MCF 10A (cell line): ENCODE measurements around the gene TRAPPC3L. TPM values are rescaled to one million over a fixed set of nuclear protein-coding genes. Genes with fewer than 3 reads are reported as not detected.

ENCODE experiments used
- BruUV-seq: library from RNA; stranded (reverse); fragments of 400-500 nt; replicated peaks from 2 replicates; lab custom pipeline; 2021; lab: Mats Ljungman, UMichigan
- CTCF ChIA-PET: fragments of 300-600 bp; sonication (Branson Sonifier 250); formaldehyde crosslinking; extraction: SDS; loops from one replicate; lab custom pipeline; 2021; ENCODE audit warnings: antibody characterized with exemption, inconsistent platforms; lab: Yijun Ruan, JAX
- POLR2A ChIA-PET: fragments of 300-600, 350-650 bp; sonication (Branson Sonifier 250); formaldehyde crosslinking; extraction: SDS; loops from one replicate; lab custom pipeline; 2020; ENCODE audit warnings: antibody characterized with exemption, inconsistent platforms; lab: Yijun Ruan, JAX
- DNase-seq: peaks from one replicate; pipeline ENCODE4 v3.0.0-alpha.2; 2018; ENCODE audit not compliant: unreplicated experiment
- H3K27ac Mint-ChIP-seq: one replicate; pipeline ENCODE4 v1.8.0; 2022; ENCODE audit warnings: mild to moderate bottlenecking, low read depth, mixed read lengths; ENCODE audit not compliant: unreplicated experiment
- H3K27me3 Mint-ChIP-seq: one replicate; pipeline ENCODE4 v1.8.0; 2022; ENCODE audit warnings: mixed read lengths; ENCODE audit not compliant: insufficient read depth, unreplicated experiment
- H3K36me3 Mint-ChIP-seq: one replicate; pipeline ENCODE4 v1.8.0; 2022; ENCODE audit warnings: mild to moderate bottlenecking, moderate library complexity, mixed read lengths; ENCODE audit not compliant: insufficient read depth, unreplicated experiment
- H3K4me1 Mint-ChIP-seq: one replicate; pipeline ENCODE4 v1.8.0; 2022; ENCODE audit warnings: mixed read lengths; ENCODE audit not compliant: insufficient read depth, unreplicated experiment
- H3K4me3 Mint-ChIP-seq: one replicate; pipeline ENCODE4 v1.8.0; 2022; ENCODE audit warnings: mild to moderate bottlenecking, moderate library complexity, mixed read lengths; ENCODE audit not compliant: unreplicated experiment
- H3K9me3 Mint-ChIP-seq: one replicate; pipeline ENCODE4 v1.8.0; 2022; ENCODE audit warnings: mixed read lengths; ENCODE audit not compliant: unreplicated experiment
- CTCF ChIP-seq: fragments of 200-600 bp; IDR thresholded peaks from one replicate; pipeline ENCODE4 v1.8.0; 2022; ENCODE audit warnings: antibody characterized with exemption, mild to moderate bottlenecking; ENCODE audit not compliant: unreplicated experiment
- intact Hi-C: fragments of 100-400 bp; cut with micrococcal nuclease; formaldehyde crosslinking; loops from 2 replicates; pipeline ENCODE4 v1.14.1; 2022
- total RNA-seq: library from RNA; stranded (reverse); gene quantifications from 2 replicates; pipeline ENCODE4 v1.2.3, GENCODE V29; 2022

Gene TRAPPC3L
- total RNA-seq, 1 experiment from 2014 or later: not detected

DNA sequence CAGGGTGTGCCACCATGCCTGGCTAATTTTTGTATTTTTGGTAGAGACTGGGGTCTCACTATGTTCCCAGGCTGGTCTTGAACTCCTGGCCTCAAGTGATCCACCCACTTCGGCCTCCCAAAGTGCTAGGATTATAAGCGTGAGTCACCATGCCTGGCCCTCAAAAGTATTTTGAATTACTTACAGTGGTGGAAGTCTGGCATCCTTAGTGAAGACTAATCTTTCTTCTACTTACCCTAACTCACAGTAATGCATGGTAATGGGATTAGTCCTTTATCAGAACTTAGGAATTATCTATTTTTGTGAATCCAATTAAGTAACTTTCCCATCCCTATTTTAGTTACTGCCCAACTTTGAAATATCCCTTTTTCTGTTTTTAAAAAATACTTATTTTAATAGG is 29.7 kb upstream of the TRAPPC3L start:
- BruUV-seq: no TSS peak
- DNase-seq: no peak
- Mint-ChIP-seq H3K4me3 (no peak overlapping the region), H3K4me1 (peaks cover 28% of the 10 kb centered on the region), H3K36me3 (peaks cover 34% of the 10 kb centered on the region), H3K27me3 (no peaks in the 10 kb centered on the region), H3K9me3 (no peaks in the 10 kb centered on the region), H3K27ac (peak overlapping the region; percentile 19)
- ChIA-PET POLR2A (interaction anchor here (0.6 kb wide), 1 partner anchor 1166 kb away, joined by 3 read pairs; no protein-coding TSS in a partner anchor), CTCF (interaction anchor here (0.6 to 0.7 kb wide), 4 partner anchors 10 to 307 kb away, joined by 3 to 4 read pairs (median 3); partner anchors contain the start of gene RSPH4A)
- no peak for TF ChIP-seq CTCF
- intact Hi-C loops: loop anchor here (10.0 kb wide), 1 partner anchor 460 kb away; no protein-coding TSS in a partner anchor

DNA sequence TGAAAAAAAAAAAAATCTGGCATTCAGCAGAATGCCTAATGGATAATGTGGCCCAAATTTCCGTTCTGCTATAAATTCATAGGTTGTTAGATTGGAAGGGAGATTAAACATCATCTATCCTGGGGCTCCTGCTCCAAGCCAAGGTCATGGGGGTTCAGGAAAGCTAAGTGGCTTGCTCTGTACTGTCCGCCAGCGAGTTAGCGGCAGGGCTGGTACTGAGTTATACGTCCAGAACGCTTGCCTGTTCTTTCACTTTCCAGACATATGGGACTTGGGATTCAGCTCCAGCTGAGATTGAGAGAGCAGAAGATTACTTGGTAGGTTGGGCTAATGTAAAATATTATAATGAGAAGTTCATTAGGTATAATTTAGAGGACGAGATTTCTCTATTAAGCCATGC is 26.7 kb upstream of the TRAPPC3L start:
- CTCF ChIA-PET: interaction anchor here (0.7 to 3.1 kb wide), 13 partner anchors 8 to 462 kb away, joined by 3 to 17 read pairs (median 4); no protein-coding TSS in a partner anchor
- Mint-ChIP-seq H3K27me3 (no peaks in the 10 kb centered on the region), H3K36me3 (peaks cover 26% of the 10 kb centered on the region), H3K4me1 (peaks cover 25% of the 10 kb centered on the region), H3K27ac (peak overlapping the region; percentile 98), H3K9me3 (no peaks in the 10 kb centered on the region), H3K4me3 (peak overlapping the region; percentile 98)
- POLR2A ChIA-PET: interaction anchor here (0.7 to 5.3 kb wide), 29 partner anchors 10 to 512 kb away, joined by 3 to 83 read pairs (median 5); partner anchors contain the start of genes DSE, FRK, RSPH4A and TSPYL1
- intact Hi-C loops: loop anchor here (10.0 kb wide), 1 partner anchor 457 kb away; no protein-coding TSS in a partner anchor
- no peak for TF ChIP-seq CTCF
- DNase-seq: peak; percentile 41
- BruUV-seq: no TSS peak

DNA sequence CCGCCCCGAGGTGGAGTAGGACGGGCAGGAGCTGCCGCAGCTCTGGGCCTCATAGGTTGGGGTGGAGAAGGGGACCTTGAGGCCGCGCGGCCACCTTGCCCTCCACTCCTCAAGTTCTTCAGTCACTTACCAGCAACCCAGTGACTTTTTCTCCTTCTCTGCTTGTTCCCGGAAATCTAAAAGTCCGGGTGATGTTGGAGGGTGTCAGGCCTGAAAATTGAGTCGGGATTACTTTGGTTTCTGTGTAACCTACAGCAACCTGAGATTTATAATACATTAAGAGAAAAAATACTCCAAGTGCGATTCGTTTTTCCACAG is 26.2 kb upstream of the TRAPPC3L start:
- CTCF ChIA-PET: interaction anchor here (0.7 to 3.1 kb wide), 10 partner anchors 9 to 303 kb away, joined by 3 to 17 read pairs (median 7); no protein-coding TSS in a partner anchor
- no peaks in the 10 kb centered on the region for H3K27me3 Mint-ChIP-seq
- intact Hi-C loops: loop anchor here (10.0 kb wide), 1 partner anchor 457 kb away; no protein-coding TSS in a partner anchor
- H3K4me1 Mint-ChIP-seq: peaks cover 25% of the 10 kb centered on the region
- H3K27ac Mint-ChIP-seq: peak overlapping the region; percentile 98
- DNase-seq: no peak
- no peak for TF ChIP-seq CTCF
- H3K9me3 Mint-ChIP-seq: no peaks in the 10 kb centered on the region
- H3K36me3 Mint-ChIP-seq: peaks cover 23% of the 10 kb centered on the region
- BruUV-seq: TSS peak; percentile 37
- H3K4me3 Mint-ChIP-seq: peak overlapping the region; percentile 98
- POLR2A ChIA-PET: interaction anchor here (0.6 to 5.3 kb wide), 40 partner anchors 9 to 511 kb away, joined by 3 to 83 read pairs (median 5); partner anchors contain the start of genes CALHM5, DSE, FRK and KPNA5

DNA sequence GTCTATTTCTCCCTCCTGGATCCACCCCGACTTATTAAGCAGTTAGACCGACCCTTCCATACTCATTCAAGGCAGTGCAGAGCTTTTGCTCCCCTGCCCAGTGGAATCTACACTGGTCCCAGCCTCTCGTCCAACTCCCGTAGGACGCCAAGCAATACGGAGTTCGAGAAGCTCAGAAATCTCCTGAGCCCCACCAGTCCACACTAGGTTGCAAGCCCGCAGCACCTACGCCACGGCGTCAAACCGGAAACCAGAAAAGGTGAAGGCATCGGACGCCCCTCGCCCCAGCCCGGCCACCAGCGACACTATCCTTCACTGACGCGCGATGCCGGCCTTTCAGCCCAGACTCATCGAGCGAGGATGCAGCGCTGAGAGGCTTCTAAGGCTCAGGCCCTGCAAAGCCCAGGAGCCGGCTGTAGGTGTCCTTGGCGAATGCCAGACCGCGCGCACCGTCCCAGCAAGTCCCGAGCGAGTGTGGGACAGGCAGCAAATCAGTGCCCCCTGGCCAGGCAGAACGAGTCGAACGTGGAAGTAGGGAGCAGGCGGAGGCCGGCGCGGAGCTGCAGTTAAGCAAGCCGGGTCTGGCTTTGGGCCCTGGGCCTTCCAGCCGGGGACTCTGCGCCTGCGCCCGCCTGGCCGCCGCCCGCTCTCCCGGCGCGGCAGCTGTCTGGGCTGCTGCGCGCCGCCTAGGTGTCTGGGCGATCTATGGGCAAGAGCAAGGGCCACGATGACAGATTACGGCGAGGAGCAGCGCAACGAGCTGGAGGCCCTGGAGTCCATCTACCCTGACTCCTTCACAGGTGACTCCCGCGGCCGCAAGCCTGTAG is 25.6 kb upstream of the TRAPPC3L start, which contains the start of gene RWDD1:
RWDD1 (plus strand) TSS at position 649 of the 827 bp plus-strand sequence; CDS start at position 728, 79 bp downstream.
- CTCF ChIA-PET: interaction anchor here (0.6 to 3.1 kb wide), 20 partner anchors 8 to 313 kb away, joined by 3 to 17 read pairs (median 4); no protein-coding TSS in a partner anchor
- BruUV-seq: no TSS peak
- peak within 1 kb of the TSS; percentile 98 for H3K4me3 Mint-ChIP-seq
- H3K4me1 Mint-ChIP-seq: peaks cover 25% of the 10 kb centered on the region
- H3K27me3 Mint-ChIP-seq: no peaks in the 10 kb centered on the region
- H3K36me3 Mint-ChIP-seq: peaks cover 18% of the 10 kb centered on the region
- POLR2A ChIA-PET: interaction anchor here (0.6 to 5.3 kb wide), 47 partner anchors 8 to 558 kb away, joined by 3 to 83 read pairs (median 5); partner anchors contain the start of genes CALHM5, DSE, FRK and KPNA5
- peak; percentile 98 for DNase-seq
- intact Hi-C loops: loop anchor here (10.0 kb wide), 1 partner anchor 456 kb away; no protein-coding TSS in a partner anchor
- peak within 1 kb of the TSS; percentile 98 for H3K27ac Mint-ChIP-seq
- no peak for TF ChIP-seq CTCF
- no peaks in the 10 kb centered on the region for H3K9me3 Mint-ChIP-seq
